GDM1 (cell line): ENCODE measurements around the gene THEMIS2.
"Not testable (repeated sequence)": the region's sequence is repeated elsewhere in the genome, so short reads cannot be mapped to it uniquely, and the experiment has no call there.

Experiments used
- DNase-seq: peaks from one replicate; lab custom pipeline; 2025; lab: John Stamatoyannopoulos, UW

Gene THEMIS2

DNA sequence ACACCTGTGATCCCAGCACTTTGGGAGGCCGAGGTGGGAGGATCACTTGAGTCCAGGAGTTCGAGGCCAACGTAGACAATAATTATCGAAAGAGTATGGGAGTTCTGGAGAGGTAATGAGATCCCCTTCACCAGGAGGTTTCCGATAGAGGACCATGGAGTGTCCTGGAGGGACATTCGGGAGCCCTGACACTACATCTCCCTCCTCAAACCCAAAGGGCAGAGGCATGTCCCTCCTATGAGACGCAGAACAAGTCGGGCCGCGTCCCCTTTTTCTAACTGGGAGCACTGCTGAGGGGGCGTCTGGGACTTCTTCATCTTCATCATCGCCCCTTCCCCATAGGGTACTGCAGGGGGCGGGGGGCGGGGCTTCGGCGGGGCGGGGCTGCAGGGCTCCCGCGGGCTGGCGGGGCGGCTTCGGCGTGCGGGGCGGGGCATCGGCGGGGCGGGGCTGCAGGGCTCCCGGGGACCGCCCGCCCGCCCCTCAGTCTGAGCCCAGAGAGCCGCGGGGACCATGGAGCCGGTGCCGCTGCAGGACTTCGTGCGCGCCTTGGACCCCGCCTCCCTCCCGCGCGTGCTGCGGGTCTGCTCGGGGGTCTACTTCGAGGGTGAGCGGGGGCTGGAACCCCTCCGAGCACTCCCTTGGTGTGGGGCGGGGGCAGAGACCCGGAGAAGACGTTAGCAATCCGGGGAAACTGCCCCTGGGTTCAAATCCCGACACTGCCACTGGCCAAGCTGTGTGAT is at the start of gene THEMIS2:
TSS of gene THEMIS2 (plus strand) at position 486 of the 743 bp plus-strand sequence. CDS start at position 514, 28 bp downstream.
- peak; percentile 53 for DNase-seq

DNA sequence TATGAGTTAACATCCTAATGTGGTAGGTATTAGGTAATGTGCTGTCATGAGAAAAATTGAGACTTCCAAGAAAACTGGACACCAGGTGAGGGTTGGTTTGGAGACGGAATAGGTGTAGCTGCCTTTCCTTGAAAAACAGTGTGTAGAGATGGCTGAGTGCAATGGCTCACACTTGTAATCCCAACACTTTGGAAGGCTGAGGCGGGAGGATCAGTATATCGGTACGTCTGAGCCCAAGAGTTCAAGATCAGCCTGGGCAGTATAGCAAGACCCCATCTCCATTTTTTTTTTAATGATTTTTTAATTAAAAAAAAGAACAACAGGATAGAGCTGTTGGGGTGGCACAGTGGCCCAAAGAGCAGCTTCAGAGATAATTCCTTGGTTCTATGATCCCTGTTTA is 48.6 kb upstream of the THEMIS2 start:
- no peak for DNase-seq

DNA sequence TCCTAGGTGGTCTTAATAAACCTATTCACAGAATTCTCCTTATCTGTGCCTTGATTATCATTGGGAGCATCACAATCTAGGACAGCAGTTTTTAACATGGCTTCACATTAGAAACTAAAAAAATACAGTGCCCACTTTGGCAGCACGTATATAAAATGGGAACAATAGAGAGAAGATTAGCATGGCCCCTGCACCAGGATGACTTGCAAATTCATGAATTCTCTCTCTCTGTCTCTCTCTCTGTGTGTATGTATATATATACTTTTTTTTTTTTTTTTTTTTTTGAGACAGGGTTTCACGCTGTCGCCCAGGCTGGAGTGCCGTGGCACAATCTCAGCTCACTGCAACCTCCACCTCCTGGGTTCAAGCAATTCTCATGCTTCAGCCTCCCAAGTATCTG is 47.9 kb upstream of the THEMIS2 start:
- no peak for DNase-seq

DNA sequence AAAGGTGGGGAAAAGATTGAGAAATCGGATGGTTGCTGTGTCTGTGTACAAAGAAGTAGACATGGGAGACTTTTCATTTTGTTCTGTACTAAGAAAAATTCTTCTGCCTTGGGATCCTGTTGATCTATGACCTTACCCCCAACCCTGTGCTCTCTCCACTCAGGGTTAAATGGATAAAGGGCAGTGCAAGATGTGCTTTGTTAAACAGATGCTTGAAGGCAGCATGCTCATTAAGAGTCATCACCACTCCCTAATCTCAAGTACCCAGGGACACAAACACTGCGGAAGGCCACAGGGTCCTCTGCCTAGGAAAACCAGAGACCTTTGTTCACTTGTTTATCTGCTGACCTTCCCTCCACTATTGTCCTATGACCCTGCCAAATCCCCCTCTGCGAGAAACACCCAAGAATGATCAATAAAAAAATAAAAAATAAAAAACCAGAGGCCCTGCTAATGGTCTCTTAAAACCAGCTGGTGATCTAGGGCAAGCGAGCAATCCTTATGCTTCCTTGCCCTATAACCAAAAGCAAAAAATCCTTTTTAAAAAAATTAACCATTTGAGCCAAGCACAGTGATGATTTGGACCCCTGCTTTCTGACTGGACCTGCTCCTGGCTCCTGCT is 42.9 kb upstream of the THEMIS2 start:
- not testable (repeated sequence) for DNase-seq

DNA sequence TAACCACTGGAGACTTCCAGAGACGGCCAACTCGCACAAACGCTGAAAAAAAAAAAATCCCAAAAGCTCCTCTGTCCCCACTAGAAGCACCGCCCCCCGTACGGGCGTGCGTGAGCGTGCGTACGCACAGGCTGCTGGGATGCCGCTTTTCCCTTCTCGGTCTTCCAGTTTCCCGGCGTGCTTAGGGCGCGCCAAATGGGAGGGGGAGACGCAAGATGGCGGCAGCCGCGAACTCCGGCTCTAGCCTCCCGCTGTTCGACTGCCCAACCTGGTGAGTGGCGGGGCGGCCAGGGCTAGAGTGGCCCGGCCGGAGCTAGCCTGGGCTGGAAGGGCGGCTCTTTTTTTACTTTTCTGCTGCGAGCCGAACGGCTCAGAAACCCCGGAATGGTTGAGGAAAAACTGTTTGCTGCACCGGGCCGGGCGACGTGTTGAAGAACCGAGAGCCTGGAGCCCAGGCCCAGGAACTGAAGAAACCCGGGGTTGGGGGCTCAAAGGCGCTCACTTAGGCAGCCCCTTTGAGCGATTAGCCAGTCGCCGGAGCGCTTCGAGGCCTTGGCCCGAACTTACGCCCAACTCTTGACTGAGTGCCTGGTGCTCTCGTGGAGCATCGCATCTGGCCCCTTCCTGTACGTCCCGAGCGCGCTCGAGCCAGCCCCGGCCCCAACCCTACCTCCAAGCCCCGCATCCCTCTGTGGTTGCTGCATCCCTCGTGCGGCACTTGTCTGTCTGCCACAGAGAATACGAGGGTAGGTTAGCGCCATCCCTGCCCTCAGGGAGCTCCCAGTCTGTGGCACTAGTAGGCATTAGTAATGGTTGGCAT is 41.5 kb upstream of the THEMIS2 start, which contains the start of gene PPP1R8:
TSS of gene PPP1R8 (plus strand) at position 162 of the 820 bp plus-strand sequence. CDS start at position 216, 54 bp downstream.
- peak; percentile 93 for DNase-seq

DNA sequence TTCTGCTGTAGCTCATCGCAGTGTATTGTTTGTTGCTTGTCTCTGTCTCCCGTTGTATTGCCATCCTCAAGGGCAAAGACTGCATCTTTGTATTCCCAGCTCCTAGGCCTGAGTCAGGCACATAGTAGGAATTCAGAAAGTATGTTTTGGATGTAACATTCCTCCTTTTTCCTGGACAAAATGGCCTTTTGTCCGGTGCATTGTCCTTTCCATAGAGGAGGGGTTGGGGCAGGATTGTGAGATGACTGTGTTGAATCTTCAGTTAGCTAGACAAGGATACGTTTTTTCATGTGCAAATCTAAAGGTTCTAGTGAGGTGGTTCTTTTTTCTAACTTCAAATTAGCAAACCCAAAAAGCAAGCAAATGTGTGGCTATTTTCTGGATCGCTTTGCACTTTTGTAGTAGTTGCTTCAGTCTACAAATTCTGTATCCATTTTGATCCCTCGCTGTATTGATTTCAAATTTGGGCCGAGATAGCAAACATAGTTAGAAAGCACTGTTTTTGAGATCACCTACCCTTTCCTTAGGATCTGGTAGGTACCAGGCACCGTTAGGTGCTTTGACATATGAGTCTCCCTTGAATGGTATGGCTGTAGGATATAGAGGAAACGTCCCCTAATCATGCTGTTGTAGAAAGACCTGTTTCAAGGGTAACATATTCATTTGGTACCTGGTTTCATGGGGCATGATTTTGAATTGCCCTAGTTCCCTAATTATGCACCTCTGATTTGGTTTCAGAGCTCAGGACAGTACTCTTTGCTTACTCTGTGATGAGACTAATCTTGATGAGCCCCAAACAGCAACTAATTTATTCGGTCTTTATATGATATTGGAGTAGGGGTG is 40.6 kb upstream of the THEMIS2 start:
- DNase-seq = no peak

DNA sequence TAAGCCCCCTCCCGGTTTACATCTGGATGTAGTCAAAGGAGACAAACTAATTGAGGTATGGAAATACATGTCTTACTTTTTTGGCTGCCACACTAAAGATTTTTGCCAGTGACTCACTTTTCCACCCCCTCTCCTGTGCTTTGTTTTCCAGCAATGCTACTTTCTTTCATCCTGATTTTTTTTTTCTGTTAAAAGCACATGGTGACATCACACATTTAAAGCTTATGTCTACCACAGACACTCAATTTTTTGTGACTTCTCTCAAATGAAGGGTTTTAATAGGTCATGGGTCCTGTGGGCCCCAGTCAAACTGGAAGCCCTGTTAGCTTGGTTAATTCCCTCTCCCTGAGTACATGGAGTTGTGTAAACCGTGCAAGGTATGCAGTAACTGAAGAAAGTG is 39.6 kb upstream of the THEMIS2 start:
- DNase-seq = no peak

DNA sequence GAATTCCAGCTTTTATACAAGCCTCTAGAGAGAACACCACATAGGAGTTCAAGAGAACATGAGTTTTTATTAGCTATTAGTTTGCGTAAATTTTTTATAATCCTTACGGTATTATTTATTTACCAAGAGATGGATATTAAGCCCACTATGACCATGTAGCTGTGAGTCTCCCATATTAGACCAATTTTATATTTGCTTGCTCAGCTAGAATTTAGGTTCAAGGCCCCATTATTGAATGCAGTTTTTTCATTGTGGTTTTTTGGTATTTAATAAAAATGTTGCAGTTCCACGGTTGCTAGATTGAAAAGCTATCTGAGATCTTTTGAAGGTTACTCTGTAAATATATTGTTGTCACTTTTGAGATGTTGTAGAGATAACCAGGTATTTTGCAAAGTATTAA is 38.9 kb upstream of the THEMIS2 start:
- no peak for DNase-seq

DNA sequence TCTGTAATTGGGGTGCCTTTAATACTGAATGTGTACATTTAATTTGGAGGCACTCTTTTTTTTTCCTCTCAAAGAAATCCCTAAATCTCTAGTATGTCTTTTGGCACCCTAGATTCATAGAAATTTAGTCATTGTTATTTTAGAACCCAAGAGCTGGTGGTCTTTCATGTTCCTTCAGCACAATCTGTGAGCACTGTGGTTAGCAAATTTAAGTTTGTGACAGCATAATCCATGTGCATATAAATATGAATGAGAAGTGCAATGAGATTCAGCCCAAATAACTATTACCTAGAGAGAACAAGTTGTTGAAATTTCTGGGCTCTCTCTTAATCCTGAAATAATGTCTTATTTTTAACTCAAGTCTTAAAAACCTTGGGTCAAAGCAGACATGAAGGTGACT is 37.3 kb upstream of the THEMIS2 start:
- no peak for DNase-seq

DNA sequence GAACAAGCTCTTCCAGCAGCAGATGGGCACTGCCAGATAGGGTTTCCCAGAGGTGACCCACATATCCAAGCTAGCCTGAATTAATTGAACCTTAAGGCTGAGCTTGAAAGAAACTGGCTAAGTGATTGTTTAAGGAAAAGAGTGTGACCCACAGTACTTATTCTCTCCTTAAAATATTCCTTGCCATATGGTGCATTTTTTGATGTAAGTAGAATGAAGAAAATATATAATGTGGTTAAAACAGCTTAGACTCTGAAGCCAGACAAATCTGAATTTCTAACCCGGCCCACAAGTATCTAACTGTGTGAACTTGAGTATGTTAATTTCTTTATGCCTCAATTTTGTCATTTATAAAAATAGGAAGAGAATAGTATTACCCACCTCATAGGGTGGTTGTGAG is 36.8 kb upstream of the THEMIS2 start:
- no peak for DNase-seq

DNA sequence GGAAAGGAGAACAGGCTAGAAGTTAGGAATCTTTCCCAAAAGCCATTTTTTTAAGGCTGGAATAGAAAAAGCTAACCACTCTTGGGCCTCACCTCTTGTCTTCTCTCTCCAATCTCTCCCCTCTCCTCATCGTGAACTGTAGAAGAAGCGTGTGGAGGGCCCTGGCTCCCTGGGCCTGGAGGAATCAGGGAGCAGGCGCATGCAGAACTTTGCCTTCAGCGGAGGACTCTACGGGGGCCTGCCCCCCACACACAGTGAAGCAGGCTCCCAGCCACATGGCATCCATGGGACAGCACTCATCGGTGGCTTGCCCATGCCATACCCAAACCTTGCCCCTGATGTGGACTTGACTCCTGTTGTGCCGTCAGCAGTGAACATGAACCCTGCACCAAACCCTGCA is 22.4 kb upstream of the THEMIS2 start:
- DNase-seq = no peak

DNA sequence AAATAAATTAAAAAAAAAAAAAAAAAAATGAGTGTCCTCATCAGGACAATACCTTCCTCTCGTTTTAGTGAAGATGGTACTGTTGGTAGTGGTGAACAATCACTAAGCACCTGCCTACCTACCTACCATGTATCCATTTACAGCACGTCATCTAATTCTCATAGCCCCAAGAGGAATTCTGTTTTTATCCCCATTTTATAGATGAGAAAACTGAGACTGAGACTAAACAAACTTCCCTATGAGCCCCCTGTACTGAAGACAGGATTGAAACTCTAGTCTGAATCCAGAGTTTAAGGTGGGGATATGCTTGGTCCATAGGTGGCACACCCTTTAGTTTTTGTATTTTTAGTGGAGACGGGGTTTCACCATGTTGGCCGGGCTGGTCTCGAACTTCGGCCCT is 17.3 kb upstream of the THEMIS2 start:
- no peak for DNase-seq

DNA sequence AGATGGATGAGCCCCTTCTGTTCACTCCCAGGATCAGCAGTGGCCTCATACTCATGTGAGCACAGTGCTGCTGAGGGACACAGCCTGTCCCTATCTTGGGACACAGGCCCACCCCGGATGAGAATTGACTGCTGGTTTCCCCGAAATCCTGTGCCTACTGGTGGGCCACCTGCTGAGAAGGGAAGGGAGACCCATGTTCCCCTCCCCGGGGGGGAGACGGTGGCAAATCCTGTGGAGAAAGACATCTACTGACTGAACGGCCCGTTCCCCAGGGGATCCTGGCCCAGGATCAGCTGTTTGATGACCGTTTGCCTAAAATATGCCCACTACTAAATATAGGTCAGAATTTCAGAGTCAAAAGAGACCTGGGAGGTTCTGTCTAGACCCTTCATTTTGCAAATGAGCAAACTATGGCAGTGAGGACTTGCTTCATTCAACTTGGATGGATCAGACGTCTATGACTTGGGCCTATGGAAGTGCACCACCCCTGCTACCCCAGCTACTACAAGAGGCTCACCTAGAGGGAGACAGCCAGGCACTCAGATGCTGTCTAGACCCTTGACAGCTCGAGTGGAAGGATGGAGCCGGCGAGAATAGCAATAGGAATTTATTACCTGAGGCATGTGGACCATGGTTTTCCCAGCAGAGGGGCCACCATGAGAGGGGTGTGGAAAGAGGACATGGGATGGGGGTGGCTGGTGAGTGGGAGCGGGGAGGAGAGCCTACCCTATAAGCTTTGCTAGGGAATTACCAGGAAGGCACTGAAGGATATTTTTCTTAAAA is 15.6 kb upstream of the THEMIS2 start:
- no peak for DNase-seq

DNA sequence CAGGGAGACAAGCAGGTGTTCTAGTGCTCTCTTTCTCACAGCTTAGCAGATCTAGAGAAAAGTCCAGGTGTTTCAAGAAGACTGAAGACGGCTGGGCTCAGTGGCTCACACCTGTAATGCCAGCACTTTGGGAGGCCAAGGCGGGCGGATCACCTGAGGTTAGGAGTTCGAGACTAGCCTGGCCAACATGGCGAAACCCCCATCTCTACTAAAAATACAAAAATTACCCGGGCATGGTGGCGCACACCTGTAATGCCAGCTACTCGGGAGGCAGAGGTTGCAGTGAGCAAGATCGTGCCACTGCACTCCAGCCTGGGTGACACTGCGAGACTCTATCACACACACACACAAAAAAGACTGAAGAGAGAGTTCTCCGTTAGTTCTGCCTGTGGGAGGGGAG is 14.8 kb upstream of the THEMIS2 start:
- DNase-seq = not testable (repeated sequence)

DNA sequence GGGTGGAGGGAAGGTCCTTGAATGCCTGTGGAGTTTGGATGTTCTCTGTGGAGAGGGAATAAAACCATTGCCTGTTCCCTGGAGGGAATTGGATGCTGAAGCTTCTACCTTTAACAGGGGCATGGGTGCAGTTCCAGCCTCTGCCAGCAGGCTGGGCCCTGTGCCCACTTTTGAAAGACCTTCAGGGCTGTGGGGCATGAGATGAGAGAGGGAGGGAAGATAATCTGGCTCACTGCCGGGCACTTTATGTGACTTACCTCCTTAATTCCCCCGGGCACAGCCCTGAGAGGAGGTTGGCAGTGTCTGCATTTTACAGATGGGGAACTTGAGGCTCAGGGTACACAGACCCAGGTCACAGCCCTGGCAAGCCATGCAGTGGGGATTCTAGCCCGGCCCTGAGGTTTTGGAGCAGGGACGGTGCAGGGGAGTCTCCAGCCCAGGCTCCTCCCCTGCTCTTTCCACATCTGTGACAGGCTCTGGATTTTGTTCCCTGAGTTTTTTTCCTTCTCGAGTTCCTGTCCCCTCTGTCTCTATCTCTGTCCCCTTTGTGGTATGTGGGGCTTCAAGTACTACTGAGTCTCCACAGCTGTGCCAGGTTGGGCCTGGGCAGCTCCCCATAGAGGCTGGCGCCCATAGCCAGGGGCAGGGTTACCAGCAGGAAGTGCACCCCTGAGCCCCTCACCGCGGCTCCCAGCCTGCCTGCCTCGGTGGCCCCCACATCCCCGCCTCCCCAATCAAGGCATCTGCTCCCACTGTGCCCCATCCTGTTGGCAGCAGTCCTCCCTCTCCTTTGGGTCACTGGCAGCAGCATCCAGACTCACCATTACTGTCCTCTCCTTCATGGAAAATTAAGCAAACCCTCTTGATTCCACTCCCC is 14.0 kb upstream of the THEMIS2 start:
- DNase-seq = peak; percentile 70

DNA sequence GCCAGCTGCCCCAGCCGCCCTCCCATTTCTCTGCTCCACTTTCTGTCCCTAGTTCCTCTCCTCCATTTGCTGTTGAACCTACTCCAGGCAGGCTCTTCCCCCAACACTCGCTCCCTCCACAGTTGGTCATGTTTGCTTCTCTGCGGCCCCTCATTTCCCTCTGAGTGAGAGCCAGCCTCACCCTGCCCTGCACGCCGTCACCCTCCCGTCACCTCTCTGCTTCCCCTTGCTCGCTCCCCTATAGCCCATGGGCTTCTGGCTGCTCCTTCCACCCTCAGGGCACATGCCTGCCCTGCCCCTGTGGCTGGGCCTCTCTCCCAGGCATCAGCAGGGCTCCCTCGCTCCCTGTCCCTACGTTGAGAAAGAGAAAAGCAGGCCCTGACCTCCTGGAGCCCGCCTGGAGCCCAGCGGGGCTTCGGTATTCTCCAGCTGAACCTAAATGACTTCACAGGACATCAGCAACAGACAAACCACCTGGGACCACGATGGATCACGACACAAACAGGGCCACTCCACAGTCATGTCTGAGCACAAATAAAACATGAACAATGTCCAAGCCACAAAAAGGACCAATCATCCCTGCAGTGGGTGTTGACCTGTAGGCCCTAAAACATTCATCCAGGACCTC is 13.3 kb upstream of the THEMIS2 start:
- DNase-seq = no peak

DNA sequence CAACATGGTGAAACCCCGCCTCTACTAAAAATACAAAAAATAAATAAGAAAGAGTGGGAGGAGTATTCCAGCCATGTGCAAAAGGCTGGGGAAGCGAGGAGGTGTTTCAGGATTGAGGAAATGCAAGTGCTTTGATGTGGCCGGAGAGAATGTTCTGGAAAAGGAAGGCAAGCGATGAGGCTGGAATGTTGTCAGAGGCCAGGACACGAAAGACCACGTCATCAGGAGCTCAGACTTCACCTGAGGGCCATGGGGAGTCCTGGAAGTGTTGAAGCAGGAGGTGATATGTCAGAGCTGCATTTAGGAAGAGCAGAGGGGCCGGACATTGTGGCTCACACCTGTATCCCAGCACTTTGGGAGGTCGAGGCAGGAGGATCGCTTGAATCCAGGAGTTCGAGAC is 10.9 kb upstream of the THEMIS2 start:
- DNase-seq = no peak

DNA sequence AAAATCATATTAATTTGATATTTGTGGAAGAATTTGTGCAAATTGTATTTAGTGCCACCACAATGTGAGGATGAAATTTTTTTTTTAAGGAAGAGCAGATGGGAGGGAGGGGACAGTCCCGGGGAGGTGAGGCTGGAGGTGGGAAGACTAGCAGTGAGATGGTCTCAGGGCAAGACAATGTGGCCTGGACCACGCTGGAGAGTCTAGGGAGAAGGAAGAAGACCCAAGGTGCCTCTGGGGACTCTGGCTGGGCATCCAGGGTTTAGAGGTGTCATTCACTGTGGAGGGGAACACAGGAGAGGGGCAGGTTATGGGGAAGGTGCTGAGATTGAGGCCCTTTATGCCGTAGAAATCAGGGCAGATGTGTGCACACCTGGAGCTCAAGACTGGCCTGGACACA is 10.3 kb upstream of the THEMIS2 start:
- no peak for DNase-seq

DNA sequence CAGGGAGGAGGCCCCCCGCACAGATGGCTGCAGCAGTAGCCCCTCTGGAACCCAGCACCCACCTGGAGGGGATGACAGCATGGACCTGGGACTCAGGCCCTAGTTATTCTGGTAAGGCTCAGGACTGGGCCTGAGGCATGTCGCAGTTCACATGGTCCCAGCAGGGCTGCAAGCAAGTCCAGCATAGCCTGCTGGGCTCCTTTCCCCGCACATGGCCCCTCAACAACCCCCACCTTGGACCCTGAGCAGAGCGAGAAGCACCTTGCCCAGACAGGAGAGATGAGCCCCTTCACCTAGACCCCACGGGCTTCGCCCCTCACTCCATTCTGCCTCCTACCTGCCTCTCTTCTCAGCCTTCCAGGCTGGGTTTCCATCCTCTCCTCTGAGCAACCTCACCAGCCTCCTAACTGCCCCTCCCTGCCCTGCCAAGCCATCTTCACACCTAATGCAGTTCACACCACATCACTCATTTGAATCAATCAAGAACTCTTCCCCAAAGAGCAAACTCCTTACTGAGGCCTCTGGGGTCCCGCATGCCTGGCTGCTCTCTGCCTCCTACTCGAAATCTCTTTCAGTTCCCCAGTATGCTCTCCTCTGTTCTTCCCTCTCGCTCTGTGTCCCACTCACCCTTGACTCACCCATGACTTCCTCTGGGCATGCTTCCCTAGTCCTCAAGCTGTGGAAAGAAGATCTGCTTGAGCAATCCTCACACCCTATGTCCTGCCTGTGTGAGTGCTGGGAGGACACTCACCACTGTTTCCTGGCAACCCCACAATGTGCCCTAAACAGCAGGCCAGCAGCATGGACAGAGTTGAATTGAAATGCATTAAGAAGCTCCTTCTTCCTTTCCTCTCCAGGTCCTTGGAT is 9.4 kb upstream of the THEMIS2 start:
- DNase-seq = peak; percentile 23
